Psoas muscle (tissue), 8 donors: Measurements from ENCODE around the gene PGAP2. TPM values are rescaled to one million over a fixed set of nuclear protein-coding genes. Genes with fewer than 3 reads are reported as not detected.

Source experiments
- ATAC-seq, 4 donors: fragments of 200-7000 bp; cut with Tn5 transposase; one replicate each; pipeline ENCODE4 v1.9.1; 2020; ENCODE audit warnings: moderate library complexity in 3 of 4, mild to moderate bottlenecking in 2 of 4
- DNase-seq, 2 donors: peaks; one replicate each; pipeline ENCODE4 v3.0.0-alpha.2; 2020
- H3K27ac ChIP-seq: fragments of 200-600 bp; one replicate; pipeline ENCODE4 v1.8.0; 2022
- H3K27me3 ChIP-seq, 3 donors: fragments of 200-600 bp in 1 of 3; one replicate each; pipeline versions ENCODE4 v1.6.1 to v1.8.0; 2013 to 2022; ENCODE audit warnings: low read length in 2 of 3, mild to moderate bottlenecking in 2 of 3, moderate library complexity in 1 of 3; ENCODE audit not compliant: insufficient read depth in 3 of 3
- H3K36me3 ChIP-seq, 2 donors: fragments of 200-600 bp in 1 of 2; one replicate each; pipeline versions ENCODE4 v1.6.1 to v1.8.0; 2013 to 2022; ENCODE audit warnings: low read depth in 1 of 2, mild to moderate bottlenecking in 1 of 2, moderate library complexity in 1 of 2; ENCODE audit not compliant: insufficient read depth in 1 of 2
- H3K4me1 ChIP-seq: fragments of 200-600 bp; one replicate; pipeline ENCODE4 v1.8.0; 2022
- H3K4me3 ChIP-seq: fragments of 200-600 bp; one replicate; pipeline ENCODE4 v1.8.0; 2022; ENCODE audit warnings: mild to moderate bottlenecking
- H3K9me3 ChIP-seq: fragments of 200-600 bp; one replicate; pipeline ENCODE4 v1.8.0; 2022
- WGBS, 3 donors: extraction: QIAGEN DNeasy Blood & Tissue Kit; methylation state at CpG; one replicate each; pipeline versions ENCODE4 v1.1.6 to v1.1.7; 2013; 5-methylcytosine and 5-hydroxymethylcytosine counted together
- intact Hi-C, 2 donors: fragments of 100-400 bp; cut with DNase I; formaldehyde crosslinking; loops; one replicate each; pipeline versions ENCODE4 v1.11.0 to v1.14.2; 2022
- polyA plus RNA-seq, 3 donors: library from polyadenylated mRNA; stranded (reverse); fragments of 200-250 nt; gene quantifications; one replicate each; pipeline ENCODE4 v1.2.3, GENCODE V29; 2013
- total RNA-seq, 4 donors: library from RNA; stranded (reverse); fragmentation: NEBNext Ultra II Directional in 2 of 4; extraction: Animal tissue kit (Norgen Biotek cat#: 25700) in 2 of 4; gene quantifications; one replicate each; pipeline versions ENCODE4 v1.2.1 to v1.2.4, GENCODE V29; 2021 to 2023
- TF ChIP-seq, protein P1 (sequence below): fragments of 200-600 bp; IDR thresholded peaks from one replicate; pipeline ENCODE4 v1.8.0; 2022; ENCODE audit warnings: antibody characterized with exemption
- donor health status: healthy with polysubstance abuse.
- donor health status: DM: no; HTN: no; CAD: no; lungs with moderate emphysema.
- donor health status: Bipolar disorder and iron deficiency.
- donor health status: healthy.
- donor health status: DM: yes; HTN: yes; CAD: no.
- donor health status: DM: no; HTN: no; CAD: no.
- donor health status: DM: no; HTN: no; CAD: no.
- donor health status: DM: yes; HTN: yes; CAD: no.

PGAP2 gene
- total and polyA plus RNA-seq, 7 donors, result 4.5 to 14.5 (median 6.0) TPM

DNA sequence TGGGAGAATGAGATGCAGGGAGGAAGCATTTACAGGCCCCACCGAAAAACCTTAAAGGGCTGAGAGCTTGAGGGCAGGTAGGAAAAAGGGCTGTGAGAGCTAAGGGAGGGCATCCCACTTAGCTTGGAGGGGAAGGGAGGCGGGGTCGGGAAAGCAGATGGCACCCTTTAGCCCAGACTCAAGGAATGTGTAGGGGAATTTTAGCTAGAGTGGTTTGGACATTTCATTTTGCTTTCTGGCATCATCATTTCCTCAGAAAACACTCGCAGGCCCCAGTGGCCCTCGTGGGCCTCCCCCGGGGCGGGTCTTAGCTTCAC is 46.3 kb downstream of the PGAP2 start:
- Histone ChIP-seq H3K4me3 (peak overlapping the region; percentile 90), H3K27ac (peak overlapping the region; percentile 99), H3K27me3 (no peaks in the 10 kb centered on the region), H3K9me3 (no peaks in the 10 kb centered on the region), H3K4me1 (peaks cover 45% of the 10 kb centered on the region), H3K36me3 (no peaks in the 10 kb centered on the region)
- TF ChIP-seq, protein P1, sequence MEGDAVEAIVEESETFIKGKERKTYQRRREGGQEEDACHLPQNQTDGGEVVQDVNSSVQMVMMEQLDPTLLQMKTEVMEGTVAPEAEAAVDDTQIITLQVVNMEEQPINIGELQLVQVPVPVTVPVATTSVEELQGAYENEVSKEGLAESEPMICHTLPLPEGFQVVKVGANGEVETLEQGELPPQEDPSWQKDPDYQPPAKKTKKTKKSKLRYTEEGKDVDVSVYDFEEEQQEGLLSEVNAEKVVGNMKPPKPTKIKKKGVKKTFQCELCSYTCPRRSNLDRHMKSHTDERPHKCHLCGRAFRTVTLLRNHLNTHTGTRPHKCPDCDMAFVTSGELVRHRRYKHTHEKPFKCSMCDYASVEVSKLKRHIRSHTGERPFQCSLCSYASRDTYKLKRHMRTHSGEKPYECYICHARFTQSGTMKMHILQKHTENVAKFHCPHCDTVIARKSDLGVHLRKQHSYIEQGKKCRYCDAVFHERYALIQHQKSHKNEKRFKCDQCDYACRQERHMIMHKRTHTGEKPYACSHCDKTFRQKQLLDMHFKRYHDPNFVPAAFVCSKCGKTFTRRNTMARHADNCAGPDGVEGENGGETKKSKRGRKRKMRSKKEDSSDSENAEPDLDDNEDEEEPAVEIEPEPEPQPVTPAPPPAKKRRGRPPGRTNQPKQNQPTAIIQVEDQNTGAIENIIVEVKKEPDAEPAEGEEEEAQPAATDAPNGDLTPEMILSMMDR, result no peak
- no peak for DNase-seq
- intact Hi-C loops, result loop anchor here in 1 of 2 donors (2.0 kb wide), 1 partner anchor 218 kb away; no protein-coding TSS in a partner anchor
- WGBS, 3 donors, result 18 to 25% (median 19%) methylated on average over 7 of the region's 7 CpGs
- ATAC-seq, result peak in 2 of 4 donors; percentile 0 to 2

DNA sequence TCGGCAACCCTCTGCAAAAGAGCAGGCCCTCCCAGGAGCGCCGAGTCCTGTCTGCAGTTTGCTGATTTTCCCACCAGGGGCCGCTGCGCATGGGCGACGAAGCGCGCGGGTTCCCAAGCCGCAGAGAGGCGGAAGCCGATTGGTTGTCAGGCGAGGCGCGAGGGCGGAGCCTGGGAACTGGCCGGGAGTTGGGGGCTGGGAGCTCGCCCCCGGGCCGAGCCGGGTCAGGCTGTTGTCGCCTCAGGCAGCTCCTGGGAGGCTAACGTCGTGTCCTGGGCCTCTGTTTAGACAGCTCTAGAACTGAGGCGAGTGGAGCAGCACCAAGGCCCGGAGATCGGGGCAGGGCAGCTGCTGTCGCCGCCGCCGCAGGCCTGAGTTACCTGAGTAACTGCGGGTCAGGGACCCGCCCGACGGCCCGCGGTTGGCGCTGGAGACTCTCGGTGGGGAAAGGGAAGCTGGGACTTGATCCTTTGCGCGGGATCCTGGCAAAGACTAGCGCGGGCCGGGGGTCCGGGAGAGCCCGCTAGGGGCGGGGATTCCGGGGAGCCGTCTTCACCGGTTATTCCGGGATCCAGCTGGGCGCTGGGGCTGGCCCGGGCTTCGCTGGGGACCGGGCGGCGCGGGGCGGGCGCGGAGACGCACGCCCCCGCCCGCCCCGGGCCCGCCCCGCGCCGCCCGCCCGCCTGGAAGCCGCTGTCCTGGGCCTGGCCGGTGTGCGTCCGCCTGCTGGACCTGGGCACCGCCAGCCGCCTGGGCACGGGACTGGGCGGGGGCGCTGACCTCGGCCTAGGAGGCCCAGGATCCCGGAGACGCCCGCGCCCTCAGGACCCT is 46.8 kb downstream of the PGAP2 start, which contains the start of gene STIM1:
Gene STIM1, plus strand, starts transcription at position 688 of the 831 bp plus-strand sequence. CDS start 607 bp downstream, outside the sequence.
- ATAC-seq (peak; percentile 73 to 83 (median 82)), DNase-seq (peak; percentile 96 to 98)
- Histone ChIP-seq H3K27ac (peak within 1 kb of the TSS; percentile 99), H3K4me1 (peaks cover 51% of the 10 kb centered on the region), H3K9me3 (no peaks in the 10 kb centered on the region), H3K36me3 (no peaks in the 10 kb centered on the region), H3K4me3 (peak within 1 kb of the TSS; percentile 90), H3K27me3 (no peaks in the 10 kb centered on the region)
- intact Hi-C loops, result loop anchor here (1.0 to 5.0 kb wide), 4 partner anchors 52 to 218 kb away; no protein-coding TSS in a partner anchor
- 0 to 1% (median 1%) methylated on average over 34 to 87 of the region's 87 CpGs for WGBS, 3 donors
- TF ChIP-seq, protein P1, result peak; percentile 98

DNA sequence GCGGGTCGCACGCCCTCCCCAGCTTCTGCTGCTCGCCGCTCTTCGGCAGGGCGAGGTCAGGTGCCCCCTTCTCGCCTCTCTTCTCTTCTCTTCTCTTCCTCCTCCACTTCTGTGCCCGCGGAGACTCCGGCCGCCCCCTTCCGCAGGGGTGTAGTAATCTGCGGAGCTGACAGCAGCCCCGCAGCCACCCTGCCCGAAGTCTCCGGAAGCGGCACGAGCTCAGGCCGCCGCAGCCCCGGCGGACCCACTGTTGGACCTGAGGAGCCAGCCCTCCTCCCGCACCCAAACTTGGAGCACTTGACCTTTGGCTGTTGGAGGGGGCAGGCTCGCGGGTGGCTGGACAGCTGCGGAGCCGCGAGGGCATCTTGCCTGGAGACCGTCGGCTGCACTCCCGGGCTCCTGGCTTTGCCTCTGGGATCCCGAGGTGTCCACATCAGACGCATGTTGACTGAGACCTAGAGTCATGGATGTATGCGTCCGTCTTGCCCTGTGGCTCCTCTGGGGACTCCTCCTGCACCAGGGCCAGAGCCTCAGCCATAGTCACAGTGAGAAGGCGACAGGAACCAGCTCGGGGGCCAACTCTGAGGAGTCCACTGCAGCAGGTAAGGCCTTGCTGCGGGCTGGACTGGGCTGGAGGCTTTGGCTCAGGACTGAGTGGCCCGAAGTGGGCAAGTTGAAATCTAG is 47.6 kb downstream of the PGAP2 start:
- 0 to 2% (median 1%) methylated on average over 25 to 40 of the region's 40 CpGs for WGBS, 3 donors
- TF ChIP-seq, protein P1, result no peak
- H3K27me3 ChIP-seq, result no peaks in the 10 kb centered on the region
- intact Hi-C loops, result loop anchor here (1.0 to 5.0 kb wide), 4 partner anchors 51 to 217 kb away; no protein-coding TSS in a partner anchor
- peak; percentile 63 to 87 for DNase-seq
- peak; percentile 28 to 49 (median 44) for ATAC-seq
- H3K36me3 ChIP-seq, result no peaks in the 10 kb centered on the region
- H3K9me3 ChIP-seq, result no peaks in the 10 kb centered on the region
- peak overlapping the region; percentile 99 for H3K27ac ChIP-seq
- H3K4me3 ChIP-seq, result peak overlapping the region; percentile 90
- H3K4me1 ChIP-seq, result peaks cover 58% of the 10 kb centered on the region

DNA sequence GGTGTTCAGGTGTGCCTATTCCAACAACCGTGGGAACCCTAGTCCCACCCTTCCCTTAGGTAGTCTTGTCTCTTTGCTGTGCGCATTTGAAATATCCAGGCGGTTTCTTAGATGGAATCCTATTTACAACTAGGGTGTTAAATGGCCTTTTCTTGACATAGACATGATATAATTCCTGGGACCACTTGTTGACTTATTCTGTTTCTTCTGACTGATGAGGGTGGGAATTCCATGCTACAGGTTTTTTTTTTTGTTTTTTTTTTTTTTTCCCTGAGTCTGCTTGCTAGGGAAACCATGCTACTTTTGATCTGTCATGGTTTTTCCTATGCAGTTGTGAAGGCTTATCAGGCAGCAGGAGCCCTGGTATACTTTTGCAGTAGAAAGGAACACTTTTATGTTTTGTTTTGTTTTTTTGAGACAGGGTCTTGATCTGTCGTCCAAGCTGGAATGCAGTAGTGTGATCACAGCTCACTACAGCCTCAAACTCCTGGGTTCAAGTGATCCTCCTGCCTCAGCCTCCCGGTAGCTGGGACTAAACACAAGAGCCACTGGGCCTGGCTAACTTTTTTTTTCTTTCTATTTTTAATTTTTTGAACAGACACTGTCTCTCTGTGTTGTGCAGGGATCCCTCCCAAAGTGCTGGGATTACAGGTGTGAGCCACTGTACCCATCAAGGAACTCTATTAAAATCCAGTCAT is 48.6 kb downstream of the PGAP2 start:
- Histone ChIP-seq H3K36me3 (no peaks in the 10 kb centered on the region), H3K4me3 (peak overlapping the region; percentile 90), H3K4me1 (peaks cover 68% of the 10 kb centered on the region), H3K27me3 (no peaks in the 10 kb centered on the region), H3K9me3 (no peaks in the 10 kb centered on the region), H3K27ac (peak overlapping the region; percentile 99)
- TF ChIP-seq, protein P1, result no peak
- intact Hi-C loops, result loop anchor here (5.0 kb wide), 2 partner anchors 50 to 90 kb away; no protein-coding TSS in a partner anchor
- 31 to 51% (median 31%) methylated on average over 5 of the region's 5 CpGs for WGBS, 3 donors
- DNase-seq (no peak), ATAC-seq (no peak)
